Measurements from ENCODE around the gene KIF13A. TPM values are rescaled to one million over a fixed set of nuclear protein-coding genes. Genes with fewer than 3 reads are reported as not detected.
A peak's percentile ranks its signal among the peaks of the same experiment; 100 is the strongest.
"Not testable (repeated sequence)": the region's sequence is repeated elsewhere in the genome, so short reads cannot be mapped to it uniquely, and the experiment has no call there.

KIF13A gene
- total and polyA plus RNA-seq, 12 donors, result 17.4 to 91.6 (median 52.3) TPM

- Histone ChIP-seq H3K27ac (no peak overlapping the region), H3K4me1 (replicated peaks in 1 of 2) (no peaks in the 10 kb centered on the region), H3K9me3 (replicated peaks in 1 of 3) (no peaks in the 10 kb centered on the region), H3K27me3 (no peaks in the 10 kb centered on the region), H3K4me3 (no peak overlapping the region), H3K36me3 (replicated peaks in 1 of 2) (no peaks in the 10 kb centered on the region)
- no peak for DNase-seq
- intact Hi-C loops (cut with DNase I), result no loop called here
- TF ChIP-seq CTCF (IDR thresholded peaks at IDR 0.05), result no peak
- WGBS, 4 donors, result 87 to 95% (median 92%) methylated on average over 5 of the region's 5 CpGs
These were observed 37.4 kb upstream of the KIF13A start for GRCh38 chr6:18024876-18025275.

- 91 to 94% (median 92%) methylated on average over 4 of the region's 4 CpGs for WGBS, 4 donors
- H3K4me1 ChIP-seq (replicated peaks in 1 of 2), result no peaks in the 10 kb centered on the region
- no peaks in the 10 kb centered on the region for H3K27me3 ChIP-seq
- TF ChIP-seq POLR2A (IDR thresholded peaks at IDR 0.05) (no peak), CTCF (IDR thresholded peaks at IDR 0.05) (no peak)
- H3K36me3 ChIP-seq (replicated peaks in 1 of 2), result no peaks in the 10 kb centered on the region
- intact Hi-C loops (cut with DNase I), result no loop called here
- no peak overlapping the region for H3K27ac ChIP-seq
- DNase-seq, result no peak
- H3K4me3 ChIP-seq, result no peak overlapping the region
- H3K9me3 ChIP-seq (replicated peaks in 1 of 3), result no peaks in the 10 kb centered on the region
These were observed 36.5 kb upstream of the KIF13A start for GRCh38 chr6:18023891-18024290.

GRCh38 chr6:18022398-18023231 is 35.2 kb upstream of the KIF13A start:
- Histone ChIP-seq H3K36me3 (replicated peaks in 1 of 2) (no peaks in the 10 kb centered on the region), H3K27ac (no peak overlapping the region), H3K27me3 (no peaks in the 10 kb centered on the region), H3K4me3 (no peak overlapping the region), H3K9me3 (replicated peaks in 1 of 3) (no peaks in the 10 kb centered on the region), H3K4me1 (replicated peaks in 1 of 2) (no peaks in the 10 kb centered on the region)
- 62 to 70% (median 64%) methylated on average over 11 of the region's 11 CpGs for WGBS, 4 donors
- TF ChIP-seq POLR2A (IDR thresholded peaks at IDR 0.05), result no peak
- TF ChIP-seq CTCF (IDR thresholded peaks at IDR 0.05), result no peak
- intact Hi-C loops (cut with DNase I), result no loop called here
- peak in 2 of 7 donors; percentile 3 to 6 for DNase-seq

- Histone ChIP-seq H3K36me3 (replicated peaks in 1 of 2) (no peaks in the 10 kb centered on the region), H3K9me3 (replicated peaks in 1 of 3) (no peaks in the 10 kb centered on the region), H3K4me1 (replicated peaks in 1 of 2) (no peaks in the 10 kb centered on the region), H3K27me3 (no peaks in the 10 kb centered on the region), H3K4me3 (no peak overlapping the region), H3K27ac (no peak overlapping the region)
- DNase-seq, result peak in 2 of 7 donors; percentile 12 to 20
- 84 to 93% (median 88%) methylated on average over 12 to 18 of the region's 18 CpGs for WGBS, 4 donors
- intact Hi-C loops (cut with DNase I), result no loop called here
- no peak for TF ChIP-seq CTCF (IDR thresholded peaks at IDR 0.05)
These were observed 33.9 kb upstream of the KIF13A start for GRCh38 chr6:18021166-18021850.

- H3K27ac ChIP-seq; H3K36me3 ChIP-seq (replicated peaks in 1 of 2); H3K4me1 ChIP-seq (replicated peaks in 1 of 2); intact Hi-C loops (cut with DNase I); H3K9me3 ChIP-seq (replicated peaks in 1 of 3); H3K4me3 ChIP-seq; DNase-seq; H3K27me3 ChIP-seq: not testable (repeated sequence)
- 72 to 92% (median 87%) methylated on average over 5 of the region's 5 CpGs for WGBS, 4 donors
These were observed 33.1 kb upstream of the KIF13A start for GRCh38 chr6:18020545-18020944.
